GM12878 (cell line): ENCODE results near the gene ATXN7L1. TPM values are rescaled to one million over a fixed set of nuclear protein-coding genes. Genes with fewer than 3 reads are reported as not detected.
A peak's percentile ranks its signal among the peaks of the same experiment; 100 is the strongest.

Experiments
- ATAC-seq: fragments of 200-7000 bp; cut with Tn5 transposase; 3 replicates; pipeline ENCODE4 v1.9.1; 2020; ENCODE audit warnings: mild to moderate bottlenecking, moderate library complexity
- BruUV-seq: library from RNA; stranded (reverse); fragments of 400-500 nt; replicated peaks from 2 replicates; lab custom pipeline; 2021; lab: Mats Ljungman, UMichigan
- CTCF ChIA-PET: fragments of 300-600 bp; sonication (Branson Sonifier 250); formaldehyde crosslinking; extraction: SDS; loops from one replicate; lab custom pipeline; 2021; ENCODE audit warnings: inconsistent platforms; lab: Yijun Ruan, JAX
- POLR2A ChIA-PET: fragments of 350-600 bp; formaldehyde crosslinking; extraction: SDS; loops from one replicate; lab custom pipeline; 2021; ENCODE audit warnings: inconsistent platforms; lab: Charles Lee
- RAD21 ChIA-PET: fragments of 300-600 bp; sonication (Branson Sonifier 250); formaldehyde crosslinking; loops from one replicate; lab custom pipeline; 2023; ENCODE audit warnings: antibody characterized with exemption; ENCODE audit not compliant: unreplicated experiment; lab: Charles Lee
- SMC1A ChIA-PET: fragments of 300-600 bp; sonication (Branson Sonifier 250); formaldehyde crosslinking; loops from one replicate; lab custom pipeline; 2023; ENCODE audit not compliant: unreplicated experiment, uncharacterized antibody; lab: Charles Lee
- DNase-seq: peaks from one replicate; pipeline ENCODE4 v3.0.0-alpha.2; 2011; ENCODE audit warnings: low read depth, low spot score
- FAIRE-seq: peaks from 3 replicates; lab custom pipeline; 2011; peaks lifted over from hg19 to GRCh38; lab: Jason Lieb, UNC
- H2AFZ ChIP-seq: 2 replicates; pipeline ENCODE4 v1.6.0; 2011; ENCODE audit warnings: low read depth, low read length, control low read depth; ENCODE audit not compliant: control insufficient read depth
- H3K27ac ChIP-seq: 2 replicates; pipeline ENCODE4 v1.5.1; 2011; ENCODE audit warnings: control low read depth; ENCODE audit not compliant: control insufficient read depth, insufficient read depth
- H3K27me3 ChIP-seq, 2 experiments: replicated peaks in 1 of 2; 2 replicates each; pipeline versions ENCODE4 v1.6.0 to v1.6.1; 2011; ENCODE audit warnings: low read length in 1 of 2; ENCODE audit not compliant: control insufficient read depth in 2 of 2, insufficient read depth in 2 of 2
- H3K36me3 ChIP-seq, 2 experiments: 2 replicates each; pipeline ENCODE4 v1.5.1; 2011; ENCODE audit warnings: low read length in 1 of 2; ENCODE audit not compliant: control insufficient read depth in 2 of 2, insufficient read depth in 2 of 2
- H3K4me1 ChIP-seq: 2 replicates; pipeline ENCODE4 v1.6.1; 2011; ENCODE audit warnings: mild to moderate bottlenecking, low read length, moderate library complexity, mixed read lengths; ENCODE audit not compliant: control insufficient read depth, insufficient read depth
- H3K4me2 ChIP-seq: 2 replicates; pipeline ENCODE4 v1.6.0; 2011; ENCODE audit warnings: control low read depth; ENCODE audit not compliant: control insufficient read depth, insufficient read depth
- H3K4me3 ChIP-seq: fragments of 200-600 bp; sonication (generic); 2 replicates; pipeline ENCODE4 v1.5.1; 2016
- H3K79me2 ChIP-seq: 2 replicates; pipeline ENCODE4 v1.6.0; 2011; ENCODE audit warnings: low read length; ENCODE audit not compliant: control insufficient read depth, insufficient read depth
- H3K9ac ChIP-seq: 2 replicates; pipeline ENCODE4 v1.8.0; 2011; ENCODE audit warnings: low read length, control low read depth, mixed read lengths; ENCODE audit not compliant: control insufficient read depth, insufficient read depth
- H3K9me3 ChIP-seq: replicated peaks from 3 replicates; pipeline ENCODE4 v1.5.1; 2011; ENCODE audit warnings: mild to moderate bottlenecking, low read length; ENCODE audit not compliant: control insufficient read depth, insufficient read depth
- H4K20me1 ChIP-seq: 2 replicates; pipeline ENCODE4 v1.6.0; 2011; ENCODE audit not compliant: control insufficient read depth, insufficient read depth
- BHLHE40 ChIP-seq, 2 experiments: fragments of 450-650 bp in 1 of 2; IDR thresholded peaks; 2 replicates each; pipeline ENCODE4 v1.6.1; 2011 to 2017; ENCODE audit warnings: low read depth in 2 of 2, borderline replicate concordance in 1 of 2, improper control_type of control experiment in 1 of 2, low read length in 1 of 2, mild to moderate bottlenecking in 1 of 2
- CHD2 ChIP-seq: IDR thresholded peaks from 2 replicates; pipeline ENCODE4 v1.6.1; 2011; ENCODE audit warnings: low read depth, low read length, improper control_type of control experiment, borderline replicate concordance
- HDAC6 ChIP-seq: fragments of 200-600 bp; sonication (generic); IDR thresholded peaks from one replicate; pipeline ENCODE4 v1.8.0; 2017; ENCODE audit warnings: antibody characterized with exemption; ENCODE audit not compliant: unreplicated experiment
- NBN ChIP-seq: fragments of 450-650 bp; IDR thresholded peaks from 2 replicates; pipeline ENCODE4 v1.6.1; 2016
- RB1 ChIP-seq: fragments of 450-650 bp; formaldehyde crosslinking; IDR thresholded peaks from 2 replicates; pipeline ENCODE4 v1.6.1; 2017; ENCODE audit warnings: mild to moderate bottlenecking, borderline replicate concordance
- SIX5 ChIP-seq: IDR thresholded peaks from 2 replicates; pipeline ENCODE4 v1.6.1; 2011; ENCODE audit warnings: mild to moderate bottlenecking, low read depth, low read length, moderate library complexity; ENCODE audit not compliant: severe bottlenecking
- ZNF384 ChIP-seq: IDR thresholded peaks from 2 replicates; pipeline ENCODE4 v1.6.1; 2012; ENCODE audit warnings: low read depth, mild to moderate bottlenecking, low read length, improper control_type of control experiment, borderline replicate concordance
- WGBS: methylation state at CpG from one replicate; pipeline ENCODE4 v1.1.6; 2016; ENCODE audit warnings: low lambda C conversion rate; ENCODE audit not compliant: insufficient replicate concordance, insufficient coverage; ENCODE audit errors: missing lambda C conversion rate; 5-methylcytosine and 5-hydroxymethylcytosine counted together
- in situ Hi-C: fragments of 300-500 bp; cut with MboI; formaldehyde crosslinking; loops from 9 replicates; pipeline ENCODE4 v1.14.3; 2018; ENCODE audit warnings: mixed read lengths
- intact Hi-C: fragments of 100-400 bp; cut with micrococcal nuclease; formaldehyde crosslinking; loops from one replicate; pipeline ENCODE4 v1.14.2; 2022; ENCODE audit not compliant: unreplicated experiment
- polyA plus RNA-seq, 11 experiments: library from polyadenylated mRNA; depleted of rRNA in 4 of 11; unstranded in 6 of 11; stranded (reverse) in 5 of 11; fragments of >200 nt; fragmentation: Nextera tagmentation in 4 of 11; fragmentation: Illumina TruSeq in 1 of 11; extraction: Ambion mirVana in 4 of 11; extraction: Trizol in 1 of 11; gene quantifications; 1 replicate in 1 of 11; 2 replicates in 10 of 11; pipeline versions ENCODE4 v1.2.1 to v1.2.3, GENCODE V29; 2011 to 2016; ENCODE audit warnings: inconsistent platforms in 2 of 11, missing spikeins in 2 of 11, low read depth in 1 of 11
- total RNA-seq, 4 experiments: library from RNA; depleted of rRNA in 3 of 4; stranded (reverse); fragments of >200 nt in 3 of 4; fragmentation: Illumina TruSeq in 1 of 4; extraction: Trizol in 1 of 4; gene quantifications; 2 replicates each; pipeline versions ENCODE4 v1.2.1 to v1.2.3, GENCODE V29; 2013 to 2021
- TF ChIP-seq, protein P1 (sequence below): fragments of 450-650 bp; IDR thresholded peaks from 2 replicates; pipeline ENCODE4 v1.6.1; 2016; ENCODE audit warnings: mild to moderate bottlenecking

Gene ATXN7L1
- total and polyA plus RNA-seq, 10 of the 15 experiments (the other 5 are each of a cell fraction or from before 2014, with no cell fraction given) = 0.40 to 2.9 (median 1.2) TPM

DNA sequence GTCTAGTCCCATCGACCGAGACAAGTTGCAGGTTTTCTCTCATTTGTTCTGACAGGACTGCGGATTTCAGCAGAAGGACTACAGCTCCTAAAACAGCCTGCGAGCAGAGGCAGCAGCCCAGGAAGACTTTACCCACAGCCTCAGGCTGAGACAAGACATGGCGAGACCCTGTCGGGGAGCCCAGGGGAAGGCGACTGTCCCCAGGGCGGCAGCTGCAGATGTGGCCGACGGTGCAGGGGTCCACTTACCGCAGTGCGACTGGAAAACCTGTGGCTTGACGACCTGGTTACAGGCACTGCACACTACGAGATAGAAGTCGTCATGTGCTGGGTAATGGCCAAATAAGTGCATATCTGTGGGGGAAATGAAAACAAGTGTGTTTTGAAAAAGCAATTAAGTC is 88.0 kb downstream of the ATXN7L1 start:
- Histone ChIP-seq H3K36me3 (no peaks in the 10 kb centered on the region), H3K4me3 (no peak overlapping the region), H3K27me3 (peaks cover 2 to 4% of the 10 kb centered on the region in 2 experiments; a peak in 2 of 4 replicates), H4K20me1 (no peaks in the 10 kb centered on the region), H3K9ac (no peak overlapping the region), H3K79me2 (no peaks in the 10 kb centered on the region), H3K4me1 (no peaks in the 10 kb centered on the region), H3K4me2 (no peak overlapping the region), H3K27ac (no peak overlapping the region), H2AFZ (no peak overlapping the region), H3K9me3 (no peaks in the 10 kb centered on the region)
- TF ChIP-seq SIX5 (no peak), RB1 (no peak), CHD2 (no peak), BHLHE40 (IDR thresholded peaks at IDR 0.05; ENCODE audit: borderline replicate concordance in 1 of 2, low read depth in 2 of 2, low read length in 1 of 2) (peak in 1 of 2 experiments; percentile 30; a peak in 1 of 4 replicates), HDAC6 (no peak), NBN (no peak), ZNF384 (no peak)
- TF ChIP-seq, protein P1, sequence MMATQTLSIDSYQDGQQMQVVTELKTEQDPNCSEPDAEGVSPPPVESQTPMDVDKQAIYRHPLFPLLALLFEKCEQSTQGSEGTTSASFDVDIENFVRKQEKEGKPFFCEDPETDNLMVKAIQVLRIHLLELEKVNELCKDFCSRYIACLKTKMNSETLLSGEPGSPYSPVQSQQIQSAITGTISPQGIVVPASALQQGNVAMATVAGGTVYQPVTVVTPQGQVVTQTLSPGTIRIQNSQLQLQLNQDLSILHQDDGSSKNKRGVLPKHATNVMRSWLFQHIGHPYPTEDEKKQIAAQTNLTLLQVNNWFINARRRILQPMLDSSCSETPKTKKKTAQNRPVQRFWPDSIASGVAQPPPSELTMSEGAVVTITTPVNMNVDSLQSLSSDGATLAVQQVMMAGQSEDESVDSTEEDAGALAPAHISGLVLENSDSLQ = no peak
- ChIA-PET CTCF (interaction anchor here (1.2 to 1.5 kb wide), 2 partner anchors 10 to 11 kb away, joined by 3 read pairs; no protein-coding TSS in a partner anchor), RAD21 (interaction anchor here (1.0 to 1.2 kb wide), 3 partner anchors 20 to 226 kb away, joined by 3 to 4 read pairs (median 3); no protein-coding TSS in a partner anchor), POLR2A (interaction anchor here (1.1 kb wide), 1 partner anchor 19 kb away, joined by 6 read pairs; no protein-coding TSS in a partner anchor), SMC1A (interaction anchor here (1.3 to 1.9 kb wide), 6 partner anchors 18 to 93 kb away, joined by 3 to 6 read pairs (median 4); no protein-coding TSS in a partner anchor)
- intact Hi-C loops (no loop called here), in situ Hi-C loops (no loop called here)
- WGBS = 45% methylated on average over 15 of the region's 15 CpGs
- DNase-seq = no peak
- peak; percentile 14; the same call in 2 of the 3 replicates for ATAC-seq
- BruUV-seq = no TSS peak
- no peak for FAIRE-seq
